Embryonic facial prominence (tissue), 1 donor: ENCODE results near the gene NOS1.
"Not testable (repeated sequence)": the region's sequence is repeated elsewhere in the genome, so short reads cannot be mapped to it uniquely, and the experiment has no call there.

Experiments used
- DNase-seq: peaks from one replicate; pipeline ENCODE4 v3.0.0-alpha.2; 2016; ENCODE audit errors: extremely low spot score

NOS1 gene

DNA sequence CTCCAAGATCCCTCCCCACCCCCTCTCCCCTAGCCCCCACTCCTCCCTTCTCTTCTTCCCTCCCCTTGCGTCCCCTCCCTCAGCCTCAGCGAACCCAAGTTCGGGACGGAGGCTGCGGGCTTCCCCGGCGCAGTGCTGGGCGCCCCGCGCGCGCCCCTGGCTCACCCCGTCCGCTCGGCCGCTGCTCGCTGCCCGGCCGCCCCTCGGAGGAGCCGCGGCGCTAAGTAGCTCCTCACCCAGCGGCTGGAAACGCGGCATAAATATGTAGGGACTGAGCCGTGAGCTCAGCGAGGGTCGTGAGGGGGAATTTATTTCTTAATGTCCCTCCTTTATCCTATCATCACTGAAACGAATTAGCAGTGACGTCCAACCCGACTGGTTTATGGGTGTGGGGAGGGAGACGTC lies at the start of gene NOS1:
TSS of gene NOS1 (minus strand) at position 280 of the 405 bp plus-strand sequence. CDS start 30,557 bp downstream, outside the sequence.
- no peak for DNase-seq

DNA sequence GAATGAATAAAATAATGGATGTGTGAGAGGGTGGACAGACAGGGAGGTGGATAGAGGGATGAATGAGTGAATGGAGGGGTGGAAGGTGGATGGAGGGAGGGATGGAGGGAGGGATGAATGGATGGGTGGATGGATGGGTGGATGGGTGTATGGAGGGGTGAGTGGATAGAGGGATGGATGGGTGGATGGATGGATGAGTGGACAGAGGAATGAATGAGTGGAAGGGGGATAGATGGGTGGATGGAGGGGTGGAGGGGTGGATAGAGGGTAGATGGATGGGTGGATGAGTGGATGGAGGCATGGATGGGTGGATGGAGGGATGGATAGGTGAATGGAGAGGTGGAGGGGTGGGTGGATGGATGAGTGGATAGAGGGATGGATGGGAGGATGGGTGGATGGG lies 47.9 kb upstream of the NOS1 start:
- no peak for DNase-seq

DNA sequence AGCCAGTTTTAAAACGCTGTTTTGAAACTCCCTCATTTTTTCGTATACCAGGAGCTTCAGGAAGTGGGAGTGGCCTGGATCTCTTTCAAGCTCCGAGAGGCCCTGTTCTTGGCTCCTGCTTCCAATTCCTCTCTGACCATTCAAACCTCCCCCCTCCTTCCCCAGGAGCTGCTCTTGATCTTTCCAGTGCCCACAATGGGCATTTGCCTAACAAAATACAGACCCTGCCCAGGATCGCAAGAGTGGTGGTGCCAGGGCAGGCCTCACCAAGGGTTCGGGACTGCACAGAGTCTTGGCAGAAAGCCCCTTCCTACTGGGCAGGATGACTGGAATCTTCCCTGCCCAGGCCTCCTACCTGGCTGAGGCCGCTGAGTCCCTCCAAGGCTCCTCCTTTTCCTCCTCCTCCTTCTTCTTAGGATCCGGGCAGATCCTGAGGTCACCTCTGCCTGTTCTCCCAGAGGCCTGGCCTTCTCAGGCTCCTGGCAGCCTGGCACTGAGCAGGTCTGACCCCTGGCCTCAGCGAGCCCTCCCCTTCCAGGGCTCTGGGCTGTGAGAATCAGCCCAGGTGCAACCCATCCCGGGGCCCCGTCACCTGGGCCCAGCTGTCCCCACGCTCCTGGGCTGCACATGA lies 46.9 kb upstream of the NOS1 start:
- peak; percentile 49 for DNase-seq

DNA sequence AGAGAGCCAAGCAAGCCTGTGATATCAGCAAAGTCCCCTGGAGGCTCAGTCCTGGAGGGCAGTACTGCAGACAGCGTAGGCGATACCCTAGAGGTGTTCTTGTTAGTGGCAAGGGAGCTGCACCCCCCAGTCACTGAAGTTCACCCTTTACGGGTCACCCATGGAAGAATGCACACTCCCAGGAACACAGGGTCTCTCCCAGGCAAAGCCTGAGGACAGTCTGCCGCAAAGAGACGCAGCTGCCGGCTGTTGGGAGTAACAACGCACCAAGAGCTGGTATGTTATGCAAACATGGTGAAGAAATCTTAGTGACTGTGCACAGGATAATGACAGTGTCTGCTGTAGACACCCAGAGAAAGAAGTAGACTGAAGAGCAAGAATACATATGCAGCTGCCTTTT lies 43.5 kb upstream of the NOS1 start:
- DNase-seq: no peak

DNA sequence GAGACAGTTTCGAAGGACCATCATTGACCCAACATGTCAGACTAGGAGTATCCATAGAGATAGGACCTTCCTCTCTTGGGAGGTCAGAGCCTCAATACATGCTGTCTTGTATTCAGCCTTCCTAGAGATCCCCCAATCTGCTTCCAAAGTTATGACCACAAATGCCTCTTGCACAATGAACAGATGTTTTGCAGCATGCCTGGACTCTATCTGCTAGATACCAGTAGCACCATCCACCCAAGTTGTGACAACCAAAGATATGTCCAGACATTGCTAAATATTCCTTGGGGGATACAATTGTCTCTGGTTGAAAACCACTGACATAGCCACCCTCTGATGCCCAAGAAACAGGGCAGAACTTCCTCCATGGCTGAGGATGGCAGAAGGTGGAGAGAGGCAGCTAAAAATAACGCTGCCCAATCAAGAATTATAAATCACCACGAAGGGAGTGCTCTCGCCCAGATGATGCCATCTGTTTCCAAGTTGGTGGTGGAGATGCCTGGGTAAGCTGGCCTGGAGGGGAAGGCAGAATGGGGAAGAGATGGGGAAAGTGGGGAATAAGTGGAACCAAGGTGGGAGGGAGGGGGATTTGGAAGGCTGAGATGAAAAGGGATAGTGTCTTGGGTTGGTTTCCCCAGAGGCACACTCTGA lies 42.9 kb upstream of the NOS1 start:
- DNase-seq: no peak

DNA sequence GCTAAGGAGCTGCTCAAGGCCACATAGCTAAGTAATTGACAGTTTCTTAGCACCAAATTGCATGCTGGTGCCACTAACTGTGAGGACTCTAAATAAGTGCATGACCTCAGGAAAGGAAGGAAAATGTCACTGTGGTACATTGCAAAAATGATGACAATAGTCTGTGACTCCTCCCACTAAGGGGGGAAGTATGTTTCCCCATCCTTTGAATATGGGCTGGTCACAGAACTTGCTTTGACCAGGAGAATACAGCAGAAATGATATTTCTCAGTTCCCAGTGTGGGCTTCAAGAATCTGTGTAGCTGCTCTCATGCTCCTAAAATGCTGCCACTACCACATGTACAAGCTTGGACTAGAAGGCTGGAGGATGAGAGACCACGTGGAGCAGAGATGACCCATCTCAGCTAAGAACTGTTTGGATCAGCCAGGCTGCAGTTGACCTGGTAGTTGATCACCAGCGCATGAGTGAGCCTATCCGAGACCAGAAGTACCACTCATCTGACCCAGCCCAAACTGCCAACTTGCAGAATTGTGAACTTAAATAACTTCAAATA lies 42.2 kb upstream of the NOS1 start:
- no peak for DNase-seq

DNA sequence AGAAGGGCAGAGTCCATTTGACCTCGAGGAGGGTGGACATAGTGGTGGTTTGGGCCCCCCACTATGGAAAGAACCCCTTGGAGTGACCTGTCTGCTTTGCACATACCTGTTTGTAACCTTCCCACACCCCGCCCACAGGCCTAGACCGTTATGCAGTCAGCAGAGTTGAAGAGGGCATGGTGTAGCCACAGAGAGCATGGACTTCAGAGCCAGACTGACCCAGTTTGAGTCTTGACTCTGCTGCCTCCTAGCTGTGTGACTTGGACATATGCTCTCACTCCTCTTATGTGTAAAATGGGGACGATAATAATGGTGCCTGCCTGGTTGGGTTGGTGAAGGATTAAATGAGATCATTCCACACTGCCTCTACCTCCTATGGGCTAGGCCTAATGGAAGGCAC lies 40.9 kb upstream of the NOS1 start:
- no peak for DNase-seq

DNA sequence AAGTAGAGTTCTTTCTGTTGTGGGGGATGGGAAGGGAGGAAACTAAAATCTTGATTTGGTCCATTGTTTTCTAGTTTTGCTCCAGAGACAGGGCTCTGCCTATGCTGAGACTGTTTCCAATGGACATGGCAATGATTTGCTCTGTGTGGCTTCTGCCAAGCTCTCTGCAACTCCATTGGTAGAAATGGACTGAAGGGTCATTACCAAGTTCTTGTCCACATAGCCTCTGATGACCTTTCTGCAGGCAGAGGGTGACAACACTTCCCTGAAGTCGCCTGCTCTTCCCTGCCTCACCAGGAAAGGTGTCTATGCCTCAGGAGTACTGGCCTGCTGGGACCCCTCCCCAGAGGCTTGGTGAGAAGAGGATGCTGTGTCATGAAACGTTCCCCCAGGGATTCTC lies 39.5 kb upstream of the NOS1 start:
- no peak for DNase-seq

DNA sequence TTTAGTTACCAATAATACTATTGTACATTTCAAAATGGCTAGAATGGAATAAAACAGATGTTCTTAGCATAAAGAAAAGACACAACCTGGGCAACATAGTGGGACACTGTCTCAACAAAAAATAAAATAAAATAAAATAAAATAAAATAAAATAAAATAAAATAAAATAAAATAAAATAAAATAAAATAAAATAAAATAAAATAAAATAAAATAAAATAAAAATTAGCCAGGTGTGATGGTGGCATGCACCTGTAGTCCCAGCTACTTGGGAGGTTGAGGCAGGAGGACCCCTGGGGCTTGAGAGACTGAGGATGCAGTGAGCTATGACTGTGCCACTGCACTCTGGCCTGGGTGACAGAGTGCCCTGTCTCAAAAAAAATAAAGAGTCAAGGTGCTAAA lies 37.1 kb upstream of the NOS1 start:
- not testable (repeated sequence) for DNase-seq

DNA sequence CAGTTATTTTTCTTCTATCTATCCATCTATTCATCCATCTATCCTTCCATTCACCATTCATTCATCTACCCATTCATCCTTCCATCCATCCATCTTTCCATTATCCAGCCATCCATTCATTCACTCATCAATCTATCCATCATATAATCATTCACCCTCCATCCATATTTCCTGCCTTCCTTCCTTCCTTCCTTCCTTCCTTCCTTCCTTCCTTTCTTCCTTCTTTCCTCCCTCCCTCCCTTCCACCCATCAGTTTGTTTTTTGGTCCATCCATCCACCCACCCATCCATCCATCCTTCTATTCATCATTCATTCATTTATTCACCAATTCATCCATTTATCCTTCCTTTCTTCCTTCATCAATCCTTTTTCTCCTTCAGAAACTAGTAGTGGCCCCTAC lies 34.3 kb upstream of the NOS1 start:
- no peak for DNase-seq

DNA sequence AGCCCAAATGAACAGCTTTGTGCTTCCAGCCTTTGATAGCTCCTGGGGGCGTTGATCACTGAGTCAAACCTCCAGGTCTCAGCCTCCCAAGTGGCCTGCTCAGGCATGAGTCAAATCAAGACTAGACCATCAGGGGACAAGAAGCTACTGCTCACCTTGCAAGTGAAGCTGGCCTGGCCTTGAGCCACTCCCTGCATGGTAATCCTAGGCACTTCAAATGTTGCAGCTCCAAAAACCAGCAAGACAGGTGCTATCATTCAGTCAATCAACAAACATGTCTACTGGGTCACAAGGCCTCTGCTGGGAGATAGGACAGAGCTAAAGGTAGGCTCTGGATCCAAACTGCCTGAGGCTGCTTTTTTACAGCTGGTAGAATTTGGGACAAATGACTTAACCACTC lies 33.1 kb upstream of the NOS1 start:
- no peak for DNase-seq

DNA sequence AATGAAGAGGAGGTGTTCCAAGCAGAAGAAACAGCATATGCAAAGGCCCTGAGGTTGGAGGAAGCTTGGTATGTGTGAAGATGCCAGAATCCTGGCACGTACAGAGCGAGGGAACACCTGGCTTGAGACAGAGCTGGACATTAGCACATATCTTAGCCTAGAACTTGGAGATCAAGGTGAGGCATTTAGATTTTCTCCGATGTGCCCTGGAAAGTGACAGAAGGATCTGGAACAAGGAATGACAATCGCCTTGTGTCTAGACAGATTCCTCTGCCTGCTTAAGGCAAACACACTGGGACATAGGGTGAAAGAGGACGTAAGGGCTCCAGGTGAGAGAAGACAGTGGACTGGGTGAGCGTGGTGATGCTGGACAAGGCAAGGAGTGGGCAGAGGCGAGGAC lies 32.2 kb upstream of the NOS1 start:
- no peak for DNase-seq

DNA sequence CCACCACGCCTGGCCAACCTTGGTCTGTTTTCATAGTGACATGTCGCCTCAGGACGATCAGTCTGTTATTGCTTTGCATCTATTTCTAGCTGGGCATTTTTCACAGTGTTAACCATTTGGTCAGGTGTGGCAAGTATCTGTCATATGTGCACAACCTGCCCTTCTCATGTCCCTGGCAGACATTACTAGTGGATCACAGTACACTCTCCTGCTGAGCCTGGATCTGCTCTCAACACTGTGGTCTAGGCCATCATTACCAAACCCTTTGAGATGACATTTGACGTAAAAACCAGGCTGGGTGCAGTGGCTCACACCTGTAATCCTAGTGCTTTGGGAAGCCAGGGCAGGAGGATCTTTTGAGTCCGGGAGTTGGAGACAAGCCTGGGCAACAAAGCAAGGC lies 29.4 kb upstream of the NOS1 start:
- DNase-seq: no peak

DNA sequence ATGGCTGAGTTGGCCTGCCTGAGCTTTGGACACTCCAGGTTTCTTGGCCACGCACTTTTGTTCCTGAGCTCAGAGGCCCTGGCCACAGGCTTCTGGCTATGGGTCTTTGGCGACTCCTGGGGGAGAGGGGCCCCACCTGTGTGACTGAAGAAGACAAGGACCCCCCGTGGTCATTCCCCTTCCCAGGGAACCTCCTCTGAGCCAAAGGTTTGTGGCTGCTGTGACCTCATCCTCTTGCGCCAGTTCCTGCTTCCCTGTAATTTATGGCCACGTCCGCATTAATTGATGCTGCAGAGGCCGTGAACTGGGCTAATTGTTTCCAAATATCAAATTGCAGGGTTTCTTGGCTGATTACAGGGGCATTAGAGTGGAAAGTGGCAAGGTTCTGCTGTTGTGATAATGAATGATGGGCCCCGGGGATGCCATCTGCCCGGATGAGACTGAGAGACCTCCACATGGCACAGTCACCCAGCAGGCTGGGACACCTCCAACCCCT lies 27.6 kb upstream of the NOS1 start:
- DNase-seq: no peak

DNA sequence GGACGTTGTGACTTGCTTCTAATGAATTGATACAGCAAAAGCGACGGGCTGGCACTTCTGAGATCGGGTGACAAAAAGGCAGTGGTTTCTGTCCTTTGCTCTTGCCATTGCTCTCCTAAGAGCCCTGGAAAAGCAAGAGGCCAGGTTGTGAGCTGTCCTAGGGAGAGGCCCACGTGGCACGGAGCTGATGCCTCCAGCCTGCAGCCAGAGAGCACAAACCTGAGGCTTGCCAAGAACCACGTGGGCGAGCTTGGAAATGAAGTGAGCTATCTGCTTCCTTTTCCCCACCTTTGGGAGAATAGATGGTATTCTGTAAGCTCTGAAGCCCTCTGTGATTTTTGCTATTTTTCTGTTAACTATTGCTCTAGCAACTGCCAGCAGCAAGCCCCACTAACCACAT lies 26.4 kb upstream of the NOS1 start:
- no peak for DNase-seq

DNA sequence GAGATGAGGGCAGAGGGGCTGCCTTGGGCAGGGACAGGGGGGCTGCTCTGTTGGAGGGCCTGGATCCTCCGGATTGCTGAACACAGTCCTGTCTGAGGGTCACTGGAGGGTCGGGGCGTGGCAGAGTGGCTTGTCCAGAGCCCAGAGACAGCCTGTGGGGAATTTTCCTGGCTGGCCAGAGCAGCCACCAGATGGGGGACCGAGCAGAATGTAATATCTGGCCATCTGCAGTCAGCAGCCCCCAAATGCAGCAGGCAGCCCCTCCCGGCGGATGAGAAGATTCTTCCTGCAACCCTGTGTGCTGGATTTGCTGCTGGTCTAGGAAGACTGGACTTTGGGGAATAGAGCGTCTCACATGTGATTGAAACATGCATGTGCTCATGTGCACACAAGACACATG lies 23.3 kb upstream of the NOS1 start:
- no peak for DNase-seq

DNA sequence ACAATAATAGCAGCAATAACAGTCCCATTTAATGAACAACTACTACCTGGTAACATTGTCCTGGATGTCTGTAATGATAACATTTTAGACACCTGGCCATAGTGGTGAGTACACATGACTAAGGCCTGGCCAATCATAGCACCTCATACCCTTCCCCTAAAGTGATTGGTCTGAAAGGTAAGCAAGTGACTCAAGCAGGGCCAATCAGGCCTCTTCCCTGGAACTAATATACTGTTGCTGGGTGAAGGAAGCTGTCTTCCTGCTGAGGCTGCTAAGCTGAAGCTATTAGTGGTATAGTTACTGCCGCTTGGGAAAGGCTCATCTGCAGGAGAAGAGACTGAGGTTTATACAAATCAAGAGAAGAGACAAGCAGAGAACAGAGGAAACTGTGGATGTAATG lies 18.7 kb upstream of the NOS1 start:
- DNase-seq: no peak

DNA sequence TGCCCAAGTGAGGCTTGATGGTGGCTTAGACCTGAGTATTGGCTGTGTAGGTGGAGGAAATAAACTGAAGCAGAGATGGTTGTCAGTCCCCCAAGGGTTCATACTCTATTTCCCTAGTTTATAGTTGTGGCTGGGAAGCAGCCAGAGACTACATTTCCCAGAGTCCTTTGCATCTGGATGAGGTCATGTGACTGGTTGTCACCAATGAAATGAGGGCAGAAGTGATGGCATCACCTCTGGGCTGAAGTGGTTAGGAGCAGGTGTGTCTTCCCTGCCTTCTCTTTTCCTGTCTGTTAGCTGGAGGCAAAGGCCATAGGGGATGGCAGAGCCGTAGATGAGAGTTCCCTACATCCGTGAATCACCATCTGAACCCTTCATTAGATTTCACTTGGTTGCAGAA lies 16.3 kb upstream of the NOS1 start:
- no peak for DNase-seq

DNA sequence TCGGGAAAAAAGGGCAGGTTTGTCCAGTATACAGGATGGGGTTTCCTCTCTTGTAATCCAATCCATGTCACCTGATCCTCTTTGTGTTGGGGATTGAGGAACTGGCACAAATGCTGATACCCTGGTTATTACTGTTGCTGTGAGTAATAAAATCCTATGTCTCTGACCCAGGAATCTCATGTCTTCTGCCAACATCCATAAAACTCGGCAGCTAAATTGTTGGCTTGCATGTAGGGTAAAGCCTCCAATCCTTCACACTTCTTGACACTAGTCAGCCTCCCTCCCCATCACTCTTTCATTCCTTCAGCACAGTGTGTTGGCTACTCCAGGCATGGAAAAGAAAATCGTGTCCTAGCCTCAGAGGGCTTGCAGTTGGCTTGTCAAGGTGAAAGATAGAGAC lies 9.2 kb upstream of the NOS1 start:
- DNase-seq: no peak

DNA sequence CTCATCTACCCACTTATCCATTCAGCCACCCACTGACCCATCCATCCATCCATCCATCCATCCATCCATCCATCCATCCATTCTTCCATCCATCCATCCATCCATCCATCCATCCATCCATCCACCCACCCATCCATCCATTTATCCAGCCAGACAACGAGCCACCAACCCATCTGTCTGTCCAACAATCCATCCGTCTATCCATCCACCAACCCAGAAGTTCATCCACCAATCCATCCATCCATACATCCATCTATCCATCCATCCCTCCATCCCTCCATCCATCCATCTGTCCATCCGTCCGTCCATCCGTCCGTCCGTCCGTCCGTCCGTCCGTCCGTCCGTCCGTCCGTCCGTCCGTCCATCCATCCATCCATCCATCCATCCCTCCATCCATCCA lies 8.6 kb upstream of the NOS1 start:
- not testable (repeated sequence) for DNase-seq

DNA sequence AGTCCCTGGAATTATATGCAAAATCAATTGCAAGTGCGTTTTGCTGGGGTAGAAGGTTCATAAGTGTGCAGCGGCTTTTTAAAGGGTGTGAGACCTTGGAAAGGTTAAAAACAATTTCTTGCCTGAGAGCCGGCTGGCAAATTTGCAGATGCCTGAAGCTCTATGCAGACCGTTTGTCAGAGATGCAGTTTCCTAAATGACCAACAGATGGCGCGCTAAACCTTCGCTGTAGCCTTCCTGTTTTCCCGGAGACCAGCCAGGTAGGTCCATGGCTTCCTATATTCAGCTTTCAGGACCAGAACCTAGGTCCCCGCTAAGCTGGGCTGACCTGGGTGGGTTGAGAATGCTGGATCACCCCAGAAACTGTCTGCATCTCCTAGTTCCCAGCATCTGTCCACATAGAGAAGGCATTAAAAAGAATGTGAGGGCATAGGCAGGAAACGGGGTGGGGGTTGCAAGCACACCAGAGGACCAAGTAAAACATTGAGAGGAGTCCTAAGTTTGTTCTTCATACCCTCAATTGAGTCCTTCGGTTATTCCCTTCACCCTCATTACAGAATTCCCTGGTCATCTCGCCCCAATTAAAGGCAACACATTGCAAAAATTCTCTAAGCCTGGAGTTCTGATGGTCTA lies 5.7 kb upstream of the NOS1 start:
- DNase-seq: peak; percentile 30

DNA sequence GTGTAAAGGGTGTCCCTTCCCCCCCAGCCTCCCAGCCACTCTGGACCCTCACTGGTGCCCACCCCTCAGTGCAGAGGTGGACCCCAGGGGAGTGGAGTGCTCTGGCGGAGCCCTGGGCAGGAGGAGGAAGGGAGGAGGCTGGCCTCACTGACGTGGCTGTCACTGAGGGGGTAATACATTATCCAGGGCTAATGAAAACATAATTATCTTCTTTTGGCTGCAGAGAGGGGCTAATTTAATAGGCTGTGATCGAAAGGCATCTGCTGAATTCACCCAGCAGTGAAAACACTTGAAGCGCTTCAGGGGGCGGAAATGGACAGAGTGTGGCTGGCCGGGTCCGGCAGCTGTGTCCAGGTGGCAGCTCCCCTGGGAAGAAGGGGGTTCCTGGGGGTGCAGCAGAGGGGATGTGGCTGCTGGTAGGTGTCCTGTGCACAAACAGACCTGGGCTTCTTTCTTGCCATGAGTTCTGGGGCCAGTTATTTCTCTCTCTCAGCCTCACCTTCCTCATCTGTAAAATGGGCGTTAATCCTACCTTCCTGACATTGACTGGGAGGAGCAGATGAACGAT lies 3.7 kb upstream of the NOS1 start:
- no peak for DNase-seq
